ENCODE data around the gene RPS6KA4. TPM values are rescaled to one million over a fixed set of nuclear protein-coding genes. Genes with fewer than 3 reads are reported as not detected.

Gene RPS6KA4
- polyA plus RNA-seq, 1 donor (not counting 4 experiments of a cell fraction or from before 2014, with no cell fraction given) = 52.4 TPM

GRCh38 chr11:64341429-64341828 is 17.5 kb upstream of the RPS6KA4 start:
- H3K9ac ChIP-seq (ENCODE audit: control insufficient read depth, extremely low read depth, insufficient read depth, low read length) = no peak overlapping the region
- FAIRE-seq (no peak), DNase-seq (ENCODE audit: low read depth, low spot score) (no peak)
- H3K4me1 ChIP-seq (ENCODE audit: control insufficient read depth, extremely low read depth, insufficient read depth, low read length) = peaks cover 11% of the 10 kb centered on the region
- H3K4me2 ChIP-seq (ENCODE audit: control insufficient read depth, extremely low read depth, insufficient read depth, low read depth, low read length) = no peak overlapping the region
- H3K4me3 ChIP-seq (ENCODE audit: control insufficient read depth in 2 of 3, extremely low read depth in 1 of 3, insufficient read depth in 2 of 3, low read depth in 1 of 3, low read length in 3 of 3) = no peak overlapping the region
- H3K27me3 ChIP-seq (ENCODE audit: control insufficient read depth, extremely low read depth, insufficient read depth, low read length) = no peaks in the 10 kb centered on the region
- H2AFZ ChIP-seq (ENCODE audit: control insufficient read depth, low read length) = no peak overlapping the region
- no peaks in the 10 kb centered on the region for H3K79me2 ChIP-seq (ENCODE audit: control insufficient read depth, insufficient read depth, low read length)
- no peaks in the 10 kb centered on the region for H3K36me3 ChIP-seq (ENCODE audit: control insufficient read depth in 2 of 2, extremely low read depth in 1 of 2, insufficient read depth in 2 of 2, low read length in 2 of 2)
- H3K27ac ChIP-seq (ENCODE audit: control insufficient read depth, insufficient read depth, low read length) = no peak overlapping the region
- dilution Hi-C loops (cut with MboI; ENCODE audit: extremely low pct_ligation_motif_present, low sequenced_read_pairs) = no loop called here
- TF ChIP-seq EZH2 (IDR thresholded peaks at IDR 0.05; ENCODE audit: low read length) (no peak), CTCF (optimal IDR thresholded peaks at IDR 0.05 in 1 of 3, IDR thresholded peaks at IDR 0.05 in 1 of 3, conservative IDR thresholded peaks at IDR 0.05 in 1 of 3; ENCODE audit: extremely low read depth in 1 of 3, insufficient read depth in 2 of 3, low read length in 3 of 3) (no peak)
- H3K9me3 ChIP-seq (ENCODE audit: control insufficient read depth, low read depth, low read length) = no peaks in the 10 kb centered on the region
- H4K20me1 ChIP-seq (ENCODE audit: control insufficient read depth, extremely low read depth, insufficient read depth, low read length) = no peaks in the 10 kb centered on the region
- no peaks in the 10 kb centered on the region for H3K9me1 ChIP-seq (ENCODE audit: control insufficient read depth, extremely low read depth, insufficient read depth, low read length)

GRCh38 chr11:64341851-64342791 is 16.8 kb upstream of the RPS6KA4 start:
- Histone ChIP-seq H3K36me3 (ENCODE audit: control insufficient read depth in 2 of 2, extremely low read depth in 1 of 2, insufficient read depth in 2 of 2, low read length in 2 of 2) (no peaks in the 10 kb centered on the region), H3K4me1 (ENCODE audit: control insufficient read depth, extremely low read depth, insufficient read depth, low read length) (peaks cover 13% of the 10 kb centered on the region), H4K20me1 (ENCODE audit: control insufficient read depth, extremely low read depth, insufficient read depth, low read length) (no peaks in the 10 kb centered on the region), H3K27ac (ENCODE audit: control insufficient read depth, insufficient read depth, low read length) (peak overlapping the region; percentile 77), H3K79me2 (ENCODE audit: control insufficient read depth, insufficient read depth, low read length) (no peaks in the 10 kb centered on the region), H3K9me1 (ENCODE audit: control insufficient read depth, extremely low read depth, insufficient read depth, low read length) (no peaks in the 10 kb centered on the region), H3K4me3 (ENCODE audit: control insufficient read depth in 2 of 3, extremely low read depth in 1 of 3, insufficient read depth in 2 of 3, low read depth in 1 of 3, low read length in 3 of 3) (peak overlapping the region; percentile 34 to 61 (median 53)), H2AFZ (ENCODE audit: control insufficient read depth, low read length) (peak overlapping the region; percentile 71), H3K27me3 (ENCODE audit: control insufficient read depth, extremely low read depth, insufficient read depth, low read length) (no peaks in the 10 kb centered on the region), H3K9ac (ENCODE audit: control insufficient read depth, extremely low read depth, insufficient read depth, low read length) (peak overlapping the region; percentile 78), H3K4me2 (ENCODE audit: control insufficient read depth, extremely low read depth, insufficient read depth, low read depth, low read length) (peak overlapping the region; percentile 79), H3K9me3 (ENCODE audit: control insufficient read depth, low read depth, low read length) (no peaks in the 10 kb centered on the region)
- dilution Hi-C loops (cut with MboI; ENCODE audit: extremely low pct_ligation_motif_present, low sequenced_read_pairs) = no loop called here
- no peak for TF ChIP-seq EZH2 (IDR thresholded peaks at IDR 0.05; ENCODE audit: low read length)
- TF ChIP-seq CTCF (optimal IDR thresholded peaks at IDR 0.05 in 1 of 3, IDR thresholded peaks at IDR 0.05 in 1 of 3, conservative IDR thresholded peaks at IDR 0.05 in 1 of 3; ENCODE audit: extremely low read depth in 1 of 3, insufficient read depth in 2 of 3, low read length in 3 of 3) = peak in 2 of 3 experiments; percentile 57 to 58
- no peak for FAIRE-seq
- no peak for DNase-seq (ENCODE audit: low read depth, low spot score)
